ENCODE results near the gene NLGN1.

Gene NLGN1

DNA sequence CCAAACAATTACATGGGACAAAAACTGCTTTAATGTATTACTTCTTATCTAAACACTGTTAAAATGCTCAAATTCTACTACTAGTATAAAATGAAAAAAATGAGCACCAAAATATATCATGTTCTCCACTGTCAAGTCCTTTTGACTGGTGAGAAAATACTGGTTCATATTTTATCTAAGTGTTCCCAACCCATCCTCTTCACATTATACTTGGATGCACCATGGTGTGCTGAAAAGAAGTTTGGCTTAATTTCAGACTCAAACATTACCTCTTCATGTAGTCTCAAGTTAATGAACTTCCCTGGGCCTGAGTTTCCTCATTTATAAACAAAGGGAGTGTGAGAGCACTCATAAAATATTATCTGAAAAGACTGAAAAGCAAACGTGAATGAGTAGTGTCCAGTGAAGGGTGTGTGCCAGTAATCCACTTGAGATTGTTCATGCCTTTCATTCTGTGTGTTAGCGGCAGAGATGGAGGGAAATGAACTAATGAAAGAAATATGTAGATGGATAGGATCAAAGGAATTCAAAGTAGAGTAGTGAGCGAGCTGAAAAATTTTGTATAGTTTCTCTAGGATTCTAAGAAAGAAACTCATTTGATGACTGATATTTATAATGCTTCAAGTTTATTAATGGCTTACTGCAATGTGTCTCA lies 263.2 kb downstream of the NLGN1 start:
- TF ChIP-seq, protein P1, sequence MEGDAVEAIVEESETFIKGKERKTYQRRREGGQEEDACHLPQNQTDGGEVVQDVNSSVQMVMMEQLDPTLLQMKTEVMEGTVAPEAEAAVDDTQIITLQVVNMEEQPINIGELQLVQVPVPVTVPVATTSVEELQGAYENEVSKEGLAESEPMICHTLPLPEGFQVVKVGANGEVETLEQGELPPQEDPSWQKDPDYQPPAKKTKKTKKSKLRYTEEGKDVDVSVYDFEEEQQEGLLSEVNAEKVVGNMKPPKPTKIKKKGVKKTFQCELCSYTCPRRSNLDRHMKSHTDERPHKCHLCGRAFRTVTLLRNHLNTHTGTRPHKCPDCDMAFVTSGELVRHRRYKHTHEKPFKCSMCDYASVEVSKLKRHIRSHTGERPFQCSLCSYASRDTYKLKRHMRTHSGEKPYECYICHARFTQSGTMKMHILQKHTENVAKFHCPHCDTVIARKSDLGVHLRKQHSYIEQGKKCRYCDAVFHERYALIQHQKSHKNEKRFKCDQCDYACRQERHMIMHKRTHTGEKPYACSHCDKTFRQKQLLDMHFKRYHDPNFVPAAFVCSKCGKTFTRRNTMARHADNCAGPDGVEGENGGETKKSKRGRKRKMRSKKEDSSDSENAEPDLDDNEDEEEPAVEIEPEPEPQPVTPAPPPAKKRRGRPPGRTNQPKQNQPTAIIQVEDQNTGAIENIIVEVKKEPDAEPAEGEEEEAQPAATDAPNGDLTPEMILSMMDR (IDR thresholded peaks at IDR 0.05; ENCODE audit: insufficient read depth, low read depth, low read length, missing control alignments) = no peak
- DNase-seq (ENCODE audit: low read depth) = no peak
- no peak overlapping the region for H3K4me3 ChIP-seq (ENCODE audit: low read depth, low read length)

DNA sequence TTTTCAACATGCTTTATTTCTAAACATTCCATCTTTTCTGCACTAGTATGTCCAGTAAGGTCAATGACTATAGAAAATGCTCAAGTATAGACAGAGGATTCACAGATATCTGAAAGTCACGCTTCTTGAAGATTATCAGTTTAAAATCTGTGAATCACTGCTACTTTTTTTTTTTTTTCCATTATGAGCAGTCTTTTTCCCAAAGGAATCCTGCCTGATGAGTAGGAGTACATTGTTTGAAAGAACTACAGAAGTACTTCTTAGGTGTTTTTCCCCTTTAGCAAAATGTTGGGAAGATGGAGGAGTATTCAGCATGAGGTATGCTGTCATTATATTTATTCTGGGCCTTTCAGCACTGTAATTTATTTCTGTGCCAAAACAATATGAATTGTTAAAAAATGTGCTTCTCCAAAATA lies 266.2 kb downstream of the NLGN1 start:
- DNase-seq (ENCODE audit: low read depth) = no peak
- H3K4me3 ChIP-seq (ENCODE audit: low read depth, low read length) = no peak overlapping the region
- TF ChIP-seq, protein P1 (IDR thresholded peaks at IDR 0.05; ENCODE audit: insufficient read depth, low read depth, low read length, missing control alignments) = no peak

DNA sequence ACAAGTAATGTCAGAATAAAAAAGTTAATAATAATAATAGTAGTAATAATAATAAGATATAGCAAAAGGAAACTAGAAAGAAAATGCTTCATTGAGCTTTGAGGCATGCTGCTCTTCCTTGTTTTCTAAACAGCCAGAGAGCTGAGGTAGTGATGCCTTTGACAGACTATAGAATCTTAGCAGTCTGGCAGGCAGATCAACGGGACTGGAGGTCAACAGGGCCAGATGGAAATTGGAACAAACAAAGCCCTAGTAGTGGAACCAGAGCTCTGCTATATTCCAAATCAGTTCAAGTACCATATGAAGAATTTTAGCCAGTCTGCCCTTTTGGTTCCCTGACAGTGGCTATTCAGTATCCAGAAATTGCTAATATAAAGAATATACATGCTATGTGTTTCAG lies 278.6 kb downstream of the NLGN1 start:
- TF ChIP-seq, protein P1 (IDR thresholded peaks at IDR 0.05; ENCODE audit: insufficient read depth, low read depth, low read length, missing control alignments) = no peak
- no peak overlapping the region for H3K4me3 ChIP-seq (ENCODE audit: low read depth, low read length)
- DNase-seq (ENCODE audit: low read depth) = no peak

DNA sequence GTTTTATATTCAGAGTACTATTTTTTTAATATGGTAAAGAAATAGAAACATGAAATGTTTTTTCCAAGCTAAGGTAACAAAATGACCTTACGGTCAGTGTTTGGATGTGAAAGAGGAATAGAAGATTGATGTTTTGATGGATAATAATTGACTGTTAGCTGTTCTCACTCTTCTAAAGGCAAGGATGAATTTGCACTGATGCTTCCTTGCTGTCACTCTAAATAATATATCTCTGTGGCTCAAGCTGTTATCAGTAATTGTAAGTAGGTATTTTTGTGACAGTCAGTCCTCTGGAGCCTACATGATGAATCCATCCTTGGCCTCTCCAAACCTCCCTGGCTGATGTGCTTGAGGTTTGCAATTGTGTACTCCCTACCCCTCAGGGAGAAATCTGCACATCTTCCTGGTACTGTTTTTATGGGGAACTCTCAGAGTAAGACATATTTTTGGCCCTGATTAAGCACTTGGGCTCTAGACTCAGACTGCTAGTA lies 283.7 kb downstream of the NLGN1 start:
- no peak overlapping the region for H3K4me3 ChIP-seq (ENCODE audit: low read depth, low read length)
- DNase-seq (ENCODE audit: low read depth) = no peak
- TF ChIP-seq, protein P1 (IDR thresholded peaks at IDR 0.05; ENCODE audit: insufficient read depth, low read depth, low read length, missing control alignments) = no peak

DNA sequence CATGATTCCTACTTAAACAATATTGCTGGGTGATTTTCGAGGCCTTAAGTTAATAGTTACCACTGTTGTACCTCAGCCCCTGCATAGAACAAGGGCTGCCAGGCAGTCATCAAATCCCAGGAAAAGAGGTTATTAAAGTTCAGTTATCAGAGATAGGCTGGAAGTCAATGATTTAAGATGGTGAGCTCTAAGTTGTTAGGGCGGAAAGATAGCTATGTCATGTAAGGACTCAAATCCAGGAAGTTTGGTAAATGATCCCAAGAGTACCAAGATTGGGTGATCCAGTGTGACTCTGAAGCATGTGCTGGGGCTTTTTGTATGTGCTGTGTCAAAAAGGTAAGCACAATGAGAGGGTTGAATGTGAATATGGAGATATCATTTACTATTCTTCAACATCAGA lies 287.9 kb downstream of the NLGN1 start:
- no peak overlapping the region for H3K4me3 ChIP-seq (ENCODE audit: low read depth, low read length)
- no peak for DNase-seq (ENCODE audit: low read depth)
- TF ChIP-seq, protein P1 (IDR thresholded peaks at IDR 0.05; ENCODE audit: insufficient read depth, low read depth, low read length, missing control alignments) = no peak

DNA sequence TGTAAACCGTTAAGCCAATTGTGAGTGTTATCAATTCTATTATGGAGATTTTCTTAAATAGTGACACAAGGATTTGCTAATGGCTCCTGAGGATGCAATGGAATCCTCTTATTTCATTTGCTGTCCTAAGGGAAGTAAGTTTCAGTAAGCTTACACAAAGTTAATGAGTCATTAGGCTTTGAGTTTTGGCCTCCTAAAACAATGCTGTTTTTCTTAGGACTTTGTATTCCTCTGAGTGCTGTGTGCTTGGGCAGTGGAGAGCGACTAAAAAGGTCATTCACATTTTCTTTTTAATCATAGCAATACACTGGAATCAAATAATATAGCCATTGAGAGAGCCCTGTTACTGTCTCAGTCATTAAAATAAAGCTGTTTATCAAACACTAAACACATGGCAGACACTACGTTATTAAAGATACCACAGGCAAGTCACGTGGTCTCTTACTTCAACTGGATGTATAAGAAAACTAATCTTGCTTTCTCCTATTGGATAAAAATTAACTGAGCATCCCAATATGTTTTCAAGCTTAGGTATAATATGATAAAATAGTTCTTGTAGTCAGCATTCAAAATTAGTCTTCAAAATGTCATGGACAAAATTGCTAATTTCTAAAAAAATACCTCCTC lies 290.8 kb downstream of the NLGN1 start:
- TF ChIP-seq, protein P1 (IDR thresholded peaks at IDR 0.05; ENCODE audit: insufficient read depth, low read depth, low read length, missing control alignments) = no peak
- no peak overlapping the region for H3K4me3 ChIP-seq (ENCODE audit: low read depth, low read length)
- no peak for DNase-seq (ENCODE audit: low read depth)

Measured in GM12865 (cell line).